ENCODE results near the gene TBC1D14.

DNA sequence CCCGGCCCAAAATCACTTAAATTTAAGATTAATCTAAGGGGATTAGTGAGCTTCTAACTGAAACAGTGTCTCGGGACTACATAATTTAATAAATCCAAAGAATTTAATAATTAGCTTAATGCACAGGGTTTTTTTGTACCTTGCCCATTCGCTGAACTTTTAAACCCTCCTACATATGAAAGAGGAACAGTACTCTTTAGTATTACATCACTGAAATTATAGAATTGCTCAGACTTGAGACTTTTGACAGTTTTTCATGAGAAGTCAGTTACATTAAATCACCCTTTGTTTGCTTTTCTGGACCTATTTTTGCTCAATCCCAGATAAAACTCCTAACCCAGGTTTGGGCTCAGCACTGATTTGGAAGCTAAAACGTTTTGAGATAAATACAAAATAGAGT is 131.1 kb downstream of the TBC1D14 start:
- TF ChIP-seq, protein P1, sequence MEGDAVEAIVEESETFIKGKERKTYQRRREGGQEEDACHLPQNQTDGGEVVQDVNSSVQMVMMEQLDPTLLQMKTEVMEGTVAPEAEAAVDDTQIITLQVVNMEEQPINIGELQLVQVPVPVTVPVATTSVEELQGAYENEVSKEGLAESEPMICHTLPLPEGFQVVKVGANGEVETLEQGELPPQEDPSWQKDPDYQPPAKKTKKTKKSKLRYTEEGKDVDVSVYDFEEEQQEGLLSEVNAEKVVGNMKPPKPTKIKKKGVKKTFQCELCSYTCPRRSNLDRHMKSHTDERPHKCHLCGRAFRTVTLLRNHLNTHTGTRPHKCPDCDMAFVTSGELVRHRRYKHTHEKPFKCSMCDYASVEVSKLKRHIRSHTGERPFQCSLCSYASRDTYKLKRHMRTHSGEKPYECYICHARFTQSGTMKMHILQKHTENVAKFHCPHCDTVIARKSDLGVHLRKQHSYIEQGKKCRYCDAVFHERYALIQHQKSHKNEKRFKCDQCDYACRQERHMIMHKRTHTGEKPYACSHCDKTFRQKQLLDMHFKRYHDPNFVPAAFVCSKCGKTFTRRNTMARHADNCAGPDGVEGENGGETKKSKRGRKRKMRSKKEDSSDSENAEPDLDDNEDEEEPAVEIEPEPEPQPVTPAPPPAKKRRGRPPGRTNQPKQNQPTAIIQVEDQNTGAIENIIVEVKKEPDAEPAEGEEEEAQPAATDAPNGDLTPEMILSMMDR (IDR thresholded peaks at IDR 0.05; ENCODE audit: low read depth, low read length): no peak
- TF ChIP-seq EZH2phosphoT487 (IDR thresholded peaks at IDR 0.05; ENCODE audit: low read depth): no peak
